Measurements from ENCODE around the gene RPL41.
A peak's percentile ranks its signal among the peaks of the same experiment; 100 is the strongest.

Gene RPL41

GRCh38 chr12:56103066-56103711 lies 13.2 kb upstream of the RPL41 start:
- Histone ChIP-seq H3K27me3 (no peaks in the 10 kb centered on the region), H3K9me3 (no peaks in the 10 kb centered on the region), H3K4me1 (ENCODE audit: control insufficient read depth in 1 of 2, insufficient read depth in 1 of 2, low read depth in 1 of 2, low read length in 1 of 2) (peaks cover 16 to 21% of the 10 kb centered on the region in 2 experiments), H3K27ac (peak overlapping the region; percentile 83), H3K36me3 (peaks cover 3% of the 10 kb centered on the region), H3K4me3 (ENCODE audit: low read depth in 1 of 2, low read length in 1 of 2) (peak overlapping the region; percentile 73 to 93)
- no peak for TF ChIP-seq CTCF (IDR thresholded peaks at IDR 0.05)

- H3K27ac ChIP-seq, result peak overlapping the region; percentile 83
- H3K4me1 ChIP-seq (ENCODE audit: control insufficient read depth in 1 of 2, insufficient read depth in 1 of 2, low read depth in 1 of 2, low read length in 1 of 2), result peaks cover 16 to 21% of the 10 kb centered on the region in 2 experiments
- H3K36me3 ChIP-seq, result peaks cover 8% of the 10 kb centered on the region
- no peak for TF ChIP-seq CTCF (IDR thresholded peaks at IDR 0.05)
- peak overlapping the region; percentile 73 to 93 for H3K4me3 ChIP-seq (ENCODE audit: low read depth in 1 of 2, low read length in 1 of 2)
- H3K9me3 ChIP-seq, result no peaks in the 10 kb centered on the region
- H3K27me3 ChIP-seq, result no peaks in the 10 kb centered on the region
Observed at GRCh38 chr12:56103823-56104108, 12.7 kb upstream of the RPL41 start.

GRCh38 chr12:56104109-56104814 lies 12.2 kb upstream of the RPL41 start, which contains the start of gene PA2G4:
PA2G4 (plus strand) TSS chr12:56104559; CDS start chr12:56104738, 179 bp downstream.
- Histone ChIP-seq H3K27ac (peak within 1 kb of the TSS; percentile 83), H3K9me3 (no peaks in the 10 kb centered on the region), H3K4me3 (ENCODE audit: low read depth in 1 of 2, low read length in 1 of 2) (peak within 1 kb of the TSS; percentile 73 to 93), H3K4me1 (ENCODE audit: control insufficient read depth in 1 of 2, insufficient read depth in 1 of 2, low read depth in 1 of 2, low read length in 1 of 2) (peaks cover 16 to 21% of the 10 kb centered on the region in 2 experiments), H3K27me3 (no peaks in the 10 kb centered on the region), H3K36me3 (peaks cover 10% of the 10 kb centered on the region)
- TF ChIP-seq CTCF (IDR thresholded peaks at IDR 0.05), result peak; percentile 51

- H3K36me3 ChIP-seq, result peaks cover 14% of the 10 kb centered on the region
- peak overlapping the region; percentile 73 to 93 for H3K4me3 ChIP-seq (ENCODE audit: low read depth in 1 of 2, low read length in 1 of 2)
- no peaks in the 10 kb centered on the region for H3K9me3 ChIP-seq
- peak overlapping the region; percentile 83 for H3K27ac ChIP-seq
- H3K27me3 ChIP-seq, result no peaks in the 10 kb centered on the region
- H3K4me1 ChIP-seq (ENCODE audit: control insufficient read depth in 1 of 2, insufficient read depth in 1 of 2, low read depth in 1 of 2, low read length in 1 of 2), result peaks cover 16 to 21% of the 10 kb centered on the region in 2 experiments
- TF ChIP-seq CTCF (IDR thresholded peaks at IDR 0.05), result no peak
Observed at GRCh38 chr12:56104815-56105608, 11.4 kb upstream of the RPL41 start.

GRCh38 chr12:56105609-56105902 lies 10.9 kb upstream of the RPL41 start:
- no peaks in the 10 kb centered on the region for H3K9me3 ChIP-seq
- no peaks in the 10 kb centered on the region for H3K27me3 ChIP-seq
- H3K27ac ChIP-seq, result no peak overlapping the region
- peaks cover 20% of the 10 kb centered on the region for H3K36me3 ChIP-seq
- H3K4me1 ChIP-seq (ENCODE audit: control insufficient read depth in 1 of 2, insufficient read depth in 1 of 2, low read depth in 1 of 2, low read length in 1 of 2), result peaks cover 16 to 21% of the 10 kb centered on the region in 2 experiments
- no peak for TF ChIP-seq CTCF (IDR thresholded peaks at IDR 0.05)
- peak overlapping the region; percentile 73 to 93 for H3K4me3 ChIP-seq (ENCODE audit: low read depth in 1 of 2, low read length in 1 of 2)

All from neutrophil (primary cell).